AG10803 (cell line): ENCODE measurements around the gene AKT1S1.

Experiments
- DNase-seq: peaks from one replicate; pipeline ENCODE4 v3.0.0; 2010; ENCODE audit warnings: low read depth
- H3K4me3 ChIP-seq: 2 replicates; pipeline ENCODE4 v1.5.1; 2011; ENCODE audit warnings: mild to moderate bottlenecking, low read length, control low read depth
- CTCF ChIP-seq: conservative IDR thresholded peaks from 2 replicates; pipeline ENCODE4 v1.5.1; 2011; ENCODE audit warnings: mild to moderate bottlenecking, low read length, control low read depth, inconsistent platforms

The AKT1S1 gene

DNA sequence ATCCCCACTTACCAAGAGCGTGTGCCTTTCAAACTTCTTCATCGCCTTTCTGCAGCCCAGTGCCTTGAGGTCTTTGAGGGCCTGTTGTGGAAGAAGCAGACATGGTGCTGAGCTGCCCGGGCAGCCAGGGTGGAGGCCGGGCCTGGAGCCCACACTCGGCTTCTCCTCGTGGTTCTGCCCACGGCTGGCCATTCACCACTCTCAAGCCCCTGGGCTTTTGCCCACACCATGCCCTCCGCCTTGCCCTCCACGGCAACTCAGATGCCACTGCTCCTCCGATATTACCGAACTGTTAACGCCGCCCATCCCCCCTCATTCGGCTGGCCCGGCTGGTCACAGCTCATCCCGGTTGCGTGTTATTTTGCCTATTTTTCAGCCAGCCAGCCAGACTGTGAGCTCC is 14.2 kb upstream of the AKT1S1 start:
- no peak overlapping the region for H3K4me3 ChIP-seq
- no peak for TF ChIP-seq CTCF
- no peak for DNase-seq

DNA sequence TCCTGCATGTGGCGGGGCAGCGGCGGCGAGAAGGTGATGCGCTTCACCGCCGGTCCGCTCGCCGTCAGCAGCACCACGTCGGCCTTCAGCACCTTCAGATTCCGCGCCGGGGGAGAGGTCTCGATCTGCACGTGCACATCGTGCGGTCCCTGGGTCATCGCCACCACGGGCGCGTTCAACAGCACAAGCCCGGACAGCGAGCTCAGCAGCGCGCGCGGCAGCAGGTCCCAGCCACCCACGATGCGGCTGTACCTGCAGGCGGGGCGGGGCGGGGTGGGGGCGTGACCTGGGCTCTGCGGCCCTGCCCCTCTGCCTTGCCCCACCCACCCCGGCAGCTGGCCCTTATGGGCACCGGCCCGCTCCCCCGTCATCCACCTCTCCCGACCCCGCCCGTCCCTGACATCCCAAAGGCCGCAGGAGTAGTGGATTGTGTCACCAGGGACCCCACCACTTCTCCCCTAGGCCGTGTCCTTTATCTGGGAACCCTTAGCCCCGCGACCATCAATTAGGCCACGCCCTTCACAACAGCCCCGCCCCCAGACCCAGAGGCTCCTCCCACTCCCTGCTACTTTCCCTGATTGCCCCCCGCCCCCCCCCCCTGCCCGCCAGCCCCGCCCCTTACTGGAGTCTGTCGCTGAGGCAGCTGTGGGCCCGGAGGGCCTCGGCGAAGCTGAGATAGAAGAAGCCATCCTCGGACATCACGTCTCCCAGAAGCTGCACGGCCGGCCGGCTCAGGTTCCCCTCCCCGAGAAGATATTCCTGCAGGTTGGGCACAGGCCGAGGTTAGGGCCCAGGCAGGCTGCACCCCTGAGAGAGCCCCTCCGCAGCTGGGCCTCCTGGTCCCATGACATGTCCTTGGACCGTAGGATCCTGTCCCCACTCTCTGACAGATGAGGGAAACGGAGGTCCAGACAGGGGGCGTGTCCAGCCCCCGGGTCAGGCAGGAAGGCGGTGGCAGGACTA is 13.5 kb upstream of the AKT1S1 start:
- TF ChIP-seq CTCF: no peak
- DNase-seq: no peak
- H3K4me3 ChIP-seq: no peak overlapping the region

GRCh38 chr19:49889687-49890348 is 12.7 kb upstream of the AKT1S1 start:
- TF ChIP-seq CTCF: peak; percentile 57
- DNase-seq: peak; percentile 60
- H3K4me3 ChIP-seq: no peak overlapping the region

DNA sequence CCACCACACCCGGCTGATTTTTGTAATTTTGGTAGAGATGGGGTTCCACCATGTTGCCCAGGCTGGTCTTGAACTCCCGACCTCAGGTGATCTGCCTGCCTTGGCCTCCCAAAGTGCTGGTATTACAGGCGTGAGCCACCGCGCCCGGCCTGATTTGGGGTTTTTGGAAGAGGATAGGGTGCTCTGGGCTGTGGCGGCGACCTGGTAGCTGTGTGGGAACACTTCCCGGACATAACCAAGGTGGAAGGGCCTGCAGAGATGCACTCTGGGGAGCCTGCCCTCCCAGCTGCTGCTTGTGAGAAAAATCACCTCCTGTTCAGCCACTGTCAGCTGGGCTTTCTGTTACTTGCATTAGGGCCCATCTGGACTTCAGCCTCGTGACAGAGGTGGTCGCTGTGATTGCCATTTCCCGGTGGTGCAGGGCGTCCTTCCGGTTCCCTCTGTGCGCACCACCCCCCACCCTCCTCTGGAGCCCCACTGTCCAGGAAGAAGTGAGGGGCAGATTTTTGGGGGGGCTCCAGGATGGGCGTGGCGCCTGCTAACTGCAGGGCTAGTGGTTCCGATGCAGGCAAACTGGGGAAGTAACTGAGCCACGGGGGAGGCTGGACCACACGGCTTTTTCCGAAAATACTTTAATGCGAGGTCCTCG is 12.0 kb upstream of the AKT1S1 start:
- H3K4me3 ChIP-seq: no peak overlapping the region
- no peak for DNase-seq
- no peak for TF ChIP-seq CTCF

DNA sequence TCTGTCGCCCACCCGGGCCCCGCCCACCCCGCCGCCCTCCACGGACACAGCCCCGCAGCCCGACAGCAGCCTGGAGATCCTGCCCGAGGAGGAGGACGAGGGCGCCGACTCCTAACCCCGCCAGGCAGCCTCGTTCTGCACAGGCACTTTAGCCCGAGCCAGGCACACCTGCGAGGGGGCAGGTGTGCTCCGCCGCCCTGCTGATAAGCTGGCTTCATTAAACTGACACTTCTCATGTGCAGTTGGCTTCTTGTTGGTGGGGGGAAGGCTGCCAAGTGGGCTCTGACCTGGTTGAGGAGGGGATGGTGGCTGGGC is 11.3 kb upstream of the AKT1S1 start:
- no peak for TF ChIP-seq CTCF
- no peak overlapping the region for H3K4me3 ChIP-seq
- DNase-seq: no peak

DNA sequence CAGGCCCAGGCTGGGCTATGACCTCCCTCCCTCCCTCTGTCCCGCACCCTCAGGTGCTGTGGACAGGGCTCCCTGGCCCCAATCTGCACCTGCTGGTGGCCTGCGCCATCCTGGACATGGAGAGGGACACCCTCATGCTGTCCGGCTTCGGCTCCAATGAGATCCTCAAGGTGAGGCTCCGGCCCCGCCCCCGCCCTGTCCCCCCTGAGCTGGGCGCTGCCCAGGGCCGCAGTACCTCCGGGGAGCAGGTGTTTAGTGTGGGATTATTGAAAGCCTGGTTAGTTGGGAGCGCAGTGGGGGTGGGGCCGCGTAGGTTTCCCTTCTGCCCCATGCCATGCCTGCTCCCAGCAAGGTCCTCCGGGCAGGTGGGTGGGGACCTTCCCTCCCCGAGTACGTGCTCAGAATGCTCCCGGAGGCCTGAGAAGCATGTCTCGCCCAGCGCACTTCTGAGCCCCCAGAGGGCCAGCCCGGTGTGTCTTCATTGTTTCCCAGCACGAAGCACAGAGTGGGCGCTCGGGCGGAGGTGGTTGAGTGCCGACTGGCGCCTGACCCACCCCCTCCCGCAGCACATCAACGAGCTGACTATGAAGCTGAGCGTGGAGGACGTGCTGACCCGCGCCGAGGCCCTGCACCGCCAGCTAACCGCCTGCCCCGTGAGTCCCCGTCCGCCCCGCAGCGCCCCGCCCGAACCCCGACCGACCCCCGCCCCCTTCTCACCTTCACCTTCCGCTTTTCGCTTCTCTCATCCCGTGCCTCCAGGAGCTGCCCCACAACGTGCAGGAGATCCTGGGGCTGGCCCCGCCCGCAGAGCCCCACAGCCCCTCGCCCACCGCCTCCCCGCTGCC is 10.7 kb upstream of the AKT1S1 start:
- no peak for DNase-seq
- no peak overlapping the region for H3K4me3 ChIP-seq
- TF ChIP-seq CTCF: no peak
